ENCODE results near the gene DLX1. TPM values are rescaled to one million over a fixed set of nuclear protein-coding genes. Genes with fewer than 3 reads are reported as not detected.
"Not testable (repeated sequence)": the region's sequence is repeated elsewhere in the genome, so short reads cannot be mapped to it uniquely, and the experiment has no call there.

The DLX1 gene
- total RNA-seq, 2 experiments from 2014 or later, result not detected

- H3K36me3 Mint-ChIP-seq (ENCODE audit: low read depth), result no peaks in the 10 kb centered on the region
- peaks cover 14% of the 10 kb centered on the region for H3K27me3 Mint-ChIP-seq (ENCODE audit: low read depth)
- intact Hi-C loops (cut with micrococcal nuclease), result no loop called here
- peaks cover 3% of the 10 kb centered on the region for H3K4me1 Mint-ChIP-seq (ENCODE audit: low read depth)
- H3K27ac Mint-ChIP-seq, result no peak overlapping the region
- no peaks in the 10 kb centered on the region for H3K9me3 Mint-ChIP-seq
- no peak for DNase-seq
- CTCF ChIA-PET, result interaction anchor here (0.6 to 3.3 kb wide), 7 partner anchors 12 to 539 kb away, joined by 3 to 18 read pairs (median 3); no protein-coding TSS in a partner anchor
- H3K4me3 Mint-ChIP-seq, result no peak overlapping the region
Observed at GRCh38 chr2:172114579-172114978, 29.3 kb downstream of the DLX1 start.

DNA sequence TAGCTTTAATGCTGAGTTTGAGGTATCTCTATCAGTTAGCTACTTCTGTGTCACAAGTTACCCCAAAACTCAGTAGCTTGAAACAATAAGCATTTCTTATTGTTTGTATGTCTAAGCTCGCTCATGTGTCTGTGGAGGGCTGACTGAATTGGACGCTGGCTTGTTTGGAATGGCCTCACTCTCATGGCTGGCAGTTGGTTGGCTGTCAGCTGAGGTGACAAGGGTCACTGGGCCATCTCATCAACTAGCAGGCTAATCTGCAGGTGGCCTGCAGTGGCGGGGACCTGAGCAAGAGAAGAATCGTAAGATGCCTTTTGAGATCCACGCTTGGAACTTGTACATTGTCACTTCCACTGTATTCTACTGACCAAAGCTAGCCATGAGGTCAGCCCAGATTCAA, 30.8 kb downstream of the DLX1 start:
- Mint-ChIP-seq H3K4me3 (no peak overlapping the region), H3K9me3 (no peaks in the 10 kb centered on the region), H3K4me1 (ENCODE audit: low read depth) (no peaks in the 10 kb centered on the region), H3K36me3 (ENCODE audit: low read depth) (no peaks in the 10 kb centered on the region), H3K27ac (no peak overlapping the region), H3K27me3 (ENCODE audit: low read depth) (peaks cover 8% of the 10 kb centered on the region)
- no peak for DNase-seq
- intact Hi-C loops (cut with micrococcal nuclease), result no loop called here
- CTCF ChIA-PET, result interaction anchor here (0.6 to 1.1 kb wide), 6 partner anchors 9 to 959 kb away, joined by 3 to 5 read pairs (median 3); no protein-coding TSS in a partner anchor

DNA sequence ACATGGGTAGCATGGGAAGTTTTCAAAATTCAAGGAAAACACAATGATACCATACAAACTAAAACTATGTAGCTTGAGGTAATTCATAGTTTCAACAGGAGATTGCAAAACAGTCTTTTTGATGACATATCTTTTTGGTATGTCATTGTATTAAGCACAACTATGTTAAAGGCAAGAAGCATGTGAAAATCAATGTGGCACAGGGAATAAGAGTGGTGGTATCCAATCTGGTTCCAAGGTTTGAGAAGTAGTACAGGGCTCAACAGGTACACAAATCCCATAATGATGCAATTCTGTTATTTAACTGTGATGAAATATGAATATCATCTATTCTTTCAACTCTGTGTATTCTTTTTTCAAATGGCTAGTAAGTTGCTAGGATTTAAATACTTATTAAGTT, 33.8 kb downstream of the DLX1 start:
- Mint-ChIP-seq H3K36me3 (ENCODE audit: low read depth) (no peaks in the 10 kb centered on the region), H3K9me3 (no peaks in the 10 kb centered on the region), H3K27me3 (ENCODE audit: low read depth) (peaks cover 2% of the 10 kb centered on the region), H3K27ac (no peak overlapping the region), H3K4me3 (no peak overlapping the region), H3K4me1 (ENCODE audit: low read depth) (no peaks in the 10 kb centered on the region)
- DNase-seq, result no peak
- CTCF ChIA-PET, result interaction anchor here (1.5 kb wide), 1 partner anchor 15 kb away, joined by 4 read pairs; the partner anchor contains the start of gene DLX2
- intact Hi-C loops (cut with micrococcal nuclease), result no loop called here

DNA sequence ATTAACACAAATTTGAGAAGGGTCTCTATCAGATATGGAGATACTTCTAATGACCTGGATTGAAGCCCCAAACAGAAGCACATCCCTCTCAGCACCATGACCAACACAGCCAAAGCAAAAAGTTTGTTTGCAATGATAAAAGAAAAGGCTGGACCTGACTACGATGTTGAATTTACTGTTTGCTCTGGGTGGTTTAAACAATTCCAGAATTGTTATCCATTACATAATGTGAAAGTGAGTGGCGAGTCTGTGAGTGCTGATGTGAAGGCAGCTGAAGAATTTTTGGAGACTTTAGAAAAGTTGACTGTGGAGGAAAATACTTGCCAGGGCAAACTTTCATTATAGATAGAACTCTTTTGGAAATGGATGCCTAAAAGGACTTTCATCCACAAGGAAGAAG, 34.8 kb downstream of the DLX1 start:
- CTCF ChIA-PET, result interaction anchor here (1.0 to 1.5 kb wide), 2 partner anchors 16 to 469 kb away, joined by 3 to 4 read pairs; partner anchors contain the start of gene DLX2
- Mint-ChIP-seq H3K27ac (no peak overlapping the region), H3K9me3 (peaks cover 2% of the 10 kb centered on the region), H3K4me1 (ENCODE audit: low read depth) (no peaks in the 10 kb centered on the region), H3K27me3 (ENCODE audit: low read depth) (peaks cover 2% of the 10 kb centered on the region), H3K4me3 (no peak overlapping the region), H3K36me3 (ENCODE audit: low read depth) (no peaks in the 10 kb centered on the region)
- DNase-seq, result no peak
- intact Hi-C loops (cut with micrococcal nuclease), result no loop called here

GRCh38 chr2:172128484-172128883, 43.2 kb downstream of the DLX1 start:
- Mint-ChIP-seq H3K4me3 (no peak overlapping the region), H3K4me1 (ENCODE audit: low read depth) (no peaks in the 10 kb centered on the region), H3K27me3 (ENCODE audit: low read depth) (no peaks in the 10 kb centered on the region), H3K9me3 (peaks cover 5% of the 10 kb centered on the region), H3K27ac (no peak overlapping the region), H3K36me3 (ENCODE audit: low read depth) (peaks cover 2% of the 10 kb centered on the region)
- CTCF ChIA-PET, result interaction anchor here (0.6 to 2.3 kb wide), 3 partner anchors 533 to 569 kb away, joined by 3 to 12 read pairs (median 3); no protein-coding TSS in a partner anchor
- no peak for DNase-seq
- intact Hi-C loops (cut with micrococcal nuclease), result no loop called here

GRCh38 chr2:172129404-172129803, 44.1 kb downstream of the DLX1 start:
- no peak overlapping the region for H3K27ac Mint-ChIP-seq
- H3K4me3 Mint-ChIP-seq, result no peak overlapping the region
- H3K4me1 Mint-ChIP-seq (ENCODE audit: low read depth), result no peaks in the 10 kb centered on the region
- H3K9me3 Mint-ChIP-seq, result peaks cover 4% of the 10 kb centered on the region
- DNase-seq, result no peak
- CTCF ChIA-PET, result no interaction called here
- intact Hi-C loops (cut with micrococcal nuclease), result no loop called here
- H3K27me3 Mint-ChIP-seq (ENCODE audit: low read depth), result no peaks in the 10 kb centered on the region
- H3K36me3 Mint-ChIP-seq (ENCODE audit: low read depth), result peaks cover 2% of the 10 kb centered on the region

DNA sequence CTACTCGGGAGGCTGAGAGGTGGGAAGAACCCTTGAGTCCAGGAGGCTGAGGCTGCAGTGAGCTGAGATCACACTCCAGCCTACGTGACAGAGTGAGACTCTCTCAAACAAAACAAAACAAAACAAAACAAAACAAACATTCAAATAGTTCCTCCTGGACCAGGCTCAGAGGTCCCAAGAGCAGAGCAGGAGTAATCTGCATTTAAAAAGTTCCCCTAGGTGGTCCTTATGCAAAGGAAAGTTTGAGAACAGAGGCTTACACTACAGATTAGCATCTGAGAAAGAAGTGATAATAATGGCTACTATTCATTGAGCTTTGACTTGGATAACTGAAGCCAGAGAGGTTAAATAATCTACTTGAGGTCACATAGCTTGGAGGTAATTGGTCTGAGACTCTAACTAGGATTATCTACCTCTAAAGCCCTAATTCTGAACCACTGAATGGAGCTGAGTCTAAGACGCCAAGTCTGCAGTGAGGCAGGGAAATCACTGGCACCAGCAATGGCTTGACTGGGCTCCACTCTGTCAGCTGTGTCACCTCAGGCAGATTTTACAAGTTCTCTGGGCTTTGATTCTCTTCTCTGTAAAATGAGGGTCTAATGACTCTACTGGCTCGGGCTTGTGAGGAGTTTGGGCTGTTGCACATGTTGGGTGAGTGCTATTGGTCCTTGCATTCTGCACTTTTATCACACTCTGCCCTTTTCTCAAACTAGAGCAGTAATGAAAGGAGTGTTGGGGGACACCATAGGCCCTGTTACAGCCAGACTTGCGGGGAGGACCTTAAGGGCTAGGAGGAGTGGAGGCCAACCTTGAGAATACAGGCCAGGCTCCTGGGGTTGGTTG, 46.6 kb downstream of the DLX1 start:
- DNase-seq, result no peak
- intact Hi-C loops (cut with micrococcal nuclease), result no loop called here
- CTCF ChIA-PET, result interaction anchor here (0.8 to 1.3 kb wide), 2 partner anchors 330 to 535 kb away, joined by 3 to 7 read pairs; no protein-coding TSS in a partner anchor
- Mint-ChIP-seq H3K27me3 (ENCODE audit: low read depth) (no peaks in the 10 kb centered on the region), H3K36me3 (ENCODE audit: low read depth) (peaks cover 2% of the 10 kb centered on the region), H3K27ac (no peak overlapping the region), H3K4me3 (no peak overlapping the region), H3K4me1 (ENCODE audit: low read depth) (no peaks in the 10 kb centered on the region), H3K9me3 (peaks cover 4% of the 10 kb centered on the region)

- H3K27me3 Mint-ChIP-seq (ENCODE audit: low read depth), result no peaks in the 10 kb centered on the region
Observed at GRCh38 chr2:172134270-172134669, 49.0 kb downstream of the DLX1 start.

DNA sequence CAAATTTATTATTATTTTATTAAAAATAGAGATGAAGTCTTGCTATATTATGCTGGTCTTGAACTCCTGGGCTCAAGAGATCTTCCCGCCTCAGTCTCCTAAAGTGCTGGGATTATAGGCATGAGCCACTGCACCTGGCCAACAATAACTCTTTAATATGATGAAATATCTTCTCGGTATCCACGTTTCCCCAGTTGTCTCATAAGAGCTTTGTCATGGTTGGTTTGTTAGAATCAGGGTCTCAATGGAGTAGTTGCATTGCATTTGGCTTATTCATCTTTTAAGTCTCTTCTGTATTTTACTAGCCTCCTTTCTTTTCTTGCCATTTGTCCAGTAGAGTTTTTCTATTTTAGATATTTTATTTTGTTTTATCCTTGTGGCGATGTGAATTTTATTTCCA, 50.1 kb downstream of the DLX1 start:
- Mint-ChIP-seq H3K27me3 (ENCODE audit: low read depth) (no peaks in the 10 kb centered on the region), H3K9me3 (no peaks in the 10 kb centered on the region), H3K4me3 (no peak overlapping the region), H3K27ac (no peak overlapping the region), H3K4me1 (ENCODE audit: low read depth) (no peaks in the 10 kb centered on the region), H3K36me3 (ENCODE audit: low read depth) (no peaks in the 10 kb centered on the region)
- DNase-seq, result no peak
- intact Hi-C loops (cut with micrococcal nuclease), result no loop called here
- CTCF ChIA-PET, result interaction anchor here (0.7 kb wide), 1 partner anchor 430 kb away, joined by 3 read pairs; no protein-coding TSS in a partner anchor

More at GRCh38 chr2:172134270-172134669, 49.0 kb downstream of the DLX1 start:
- intact Hi-C loops (cut with micrococcal nuclease), result no loop called here
- no peaks in the 10 kb centered on the region for H3K4me1 Mint-ChIP-seq (ENCODE audit: low read depth)
- DNase-seq, result no peak
- peaks cover 4% of the 10 kb centered on the region for H3K9me3 Mint-ChIP-seq
- no peak overlapping the region for H3K27ac Mint-ChIP-seq
- CTCF ChIA-PET, result interaction anchor here (0.6 kb wide), 1 partner anchor 1911 kb away, joined by 3 read pairs; no protein-coding TSS in a partner anchor
- H3K4me3 Mint-ChIP-seq, result no peak overlapping the region
- H3K36me3 Mint-ChIP-seq (ENCODE audit: low read depth), result peaks cover 2% of the 10 kb centered on the region

DNA sequence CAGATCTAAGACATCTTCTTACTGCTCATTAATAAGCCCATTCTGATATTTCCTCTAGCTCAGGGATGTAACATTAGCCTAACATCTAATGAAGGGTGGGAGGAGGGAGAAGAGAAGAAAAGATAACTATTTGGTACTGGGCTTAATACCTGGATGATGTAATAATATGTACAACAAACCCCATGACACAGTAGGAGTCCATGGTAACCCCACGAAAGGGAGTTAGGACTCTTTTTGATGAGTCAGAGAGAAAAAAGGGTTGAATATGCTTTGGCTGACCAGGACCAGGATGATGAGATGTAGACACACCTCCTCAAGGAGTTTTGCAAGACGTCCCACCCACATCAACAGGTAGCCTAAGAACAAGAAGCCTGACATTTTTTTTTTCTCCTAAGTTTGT, 51.8 kb downstream of the DLX1 start:
- DNase-seq, result no peak
- CTCF ChIA-PET, result interaction anchor here (0.7 to 1.6 kb wide), 2 partner anchors 10 to 433 kb away, joined by 3 to 10 read pairs; no protein-coding TSS in a partner anchor
- Mint-ChIP-seq H3K4me3 (no peak overlapping the region), H3K36me3 (ENCODE audit: low read depth) (no peaks in the 10 kb centered on the region), H3K27me3 (ENCODE audit: low read depth) (no peaks in the 10 kb centered on the region), H3K27ac (no peak overlapping the region), H3K9me3 (no peaks in the 10 kb centered on the region), H3K4me1 (ENCODE audit: low read depth) (no peaks in the 10 kb centered on the region)
- intact Hi-C loops (cut with micrococcal nuclease), result no loop called here

DNA sequence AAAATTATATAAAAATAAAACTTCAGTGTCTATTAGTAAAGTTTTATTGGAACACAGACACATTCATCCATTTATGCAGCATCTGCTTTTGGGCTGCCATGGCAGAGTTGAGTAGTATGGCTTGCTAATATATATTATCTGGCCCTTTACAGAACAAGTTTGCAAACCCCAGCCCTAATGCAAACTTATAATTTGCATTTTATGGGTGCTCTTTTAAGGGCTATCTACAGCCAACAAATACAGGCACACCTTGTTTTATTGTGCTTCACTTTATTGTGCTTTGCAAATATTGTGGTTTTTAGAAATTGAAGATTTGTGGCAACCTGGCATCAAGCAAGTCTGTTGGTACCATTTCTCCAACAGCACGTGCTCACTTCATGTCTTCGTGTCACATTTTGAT, 52.6 kb downstream of the DLX1 start:
- H3K9me3 Mint-ChIP-seq, result no peaks in the 10 kb centered on the region
- H3K27ac Mint-ChIP-seq, result no peak overlapping the region
- no peak for DNase-seq
- H3K27me3 Mint-ChIP-seq (ENCODE audit: low read depth), result no peaks in the 10 kb centered on the region
- H3K36me3 Mint-ChIP-seq (ENCODE audit: low read depth), result no peaks in the 10 kb centered on the region
- intact Hi-C loops (cut with micrococcal nuclease), result no loop called here
- no peaks in the 10 kb centered on the region for H3K4me1 Mint-ChIP-seq (ENCODE audit: low read depth)
- H3K4me3 Mint-ChIP-seq, result no peak overlapping the region
- CTCF ChIA-PET, result interaction anchor here (0.6 to 0.7 kb wide), 2 partner anchors 418 to 434 kb away, joined by 3 to 4 read pairs; no protein-coding TSS in a partner anchor

GRCh38 chr2:172138727-172139126, 53.4 kb downstream of the DLX1 start:
- intact Hi-C loops (cut with micrococcal nuclease); H3K27ac Mint-ChIP-seq; H3K36me3 Mint-ChIP-seq (ENCODE audit: low read depth); H3K27me3 Mint-ChIP-seq (ENCODE audit: low read depth); DNase-seq; H3K9me3 Mint-ChIP-seq; H3K4me3 Mint-ChIP-seq; H3K4me1 Mint-ChIP-seq (ENCODE audit: low read depth): not testable (repeated sequence)
- CTCF ChIA-PET, result interaction anchor here (0.6 kb wide), 1 partner anchor 419 kb away, joined by 4 read pairs; no protein-coding TSS in a partner anchor

Data from activated naive CD4-positive, alpha-beta T cell treated with anti-CD3 and anti-CD28 coated beads for 36 hours (primary cell).